HepG2 (cell line): ENCODE measurements around the gene B3GNT9. TPM values are rescaled to one million over a fixed set of nuclear protein-coding genes. Genes with fewer than 3 reads are reported as not detected.

Experiments
- CBX5 ChIP-seq: sonication (generic); formaldehyde crosslinking; IDR thresholded peaks from 2 replicates; pipeline ENCODE4 v1.4.0; 2020; ENCODE audit warnings: missing genetic modification reagents, borderline replicate concordance
- E2F1 ChIP-seq: sonication (generic); formaldehyde crosslinking; IDR thresholded peaks from 2 replicates; pipeline ENCODE4 v1.5.0; 2020; ENCODE audit warnings: missing genetic modification reagents
- ETV5 ChIP-seq: IDR thresholded peaks from 2 replicates; pipeline ENCODE4 v1.6.1; 2018; ENCODE audit warnings: missing biosample characterization, missing genetic modification reagents, inconsistent platforms, borderline replicate concordance
- GPBP1L1 ChIP-seq: sonication (generic); formaldehyde crosslinking; IDR thresholded peaks from 2 replicates; pipeline ENCODE4 v1.5.0; 2020; ENCODE audit warnings: mild to moderate bottlenecking, missing genetic modification reagents
- ZFP90 ChIP-seq: sonication (generic); formaldehyde crosslinking; IDR thresholded peaks from 2 replicates; pipeline ENCODE4 v1.8.0; 2022; ENCODE audit warnings: missing genetic modification reagents, mild to moderate bottlenecking, inconsistent platforms, borderline replicate concordance
- ZHX1 ChIP-seq: sonication (generic); formaldehyde crosslinking; IDR thresholded peaks from 2 replicates; pipeline ENCODE4 v1.8.1; 2022; ENCODE audit warnings: low read depth, mild to moderate bottlenecking, missing genetic modification reagents
- ZHX2 ChIP-seq, 2 experiments: sonication (generic) in 1 of 2; formaldehyde crosslinking in 1 of 2; IDR thresholded peaks; 2 replicates each; pipeline versions ENCODE4 v1.6.1 to v1.9.0; 2014 to 2022; ENCODE audit warnings: antibody characterized with exemption in 1 of 2, borderline replicate concordance in 1 of 2, inconsistent platforms in 1 of 2, low read depth in 1 of 2, missing genetic modification reagents in 1 of 2
- ZNF574 ChIP-seq: sonication (generic); formaldehyde crosslinking; IDR thresholded peaks from 2 replicates; pipeline ENCODE4 v1.4.0; 2020; ENCODE audit warnings: missing genetic modification reagents
- polyA plus RNA-seq, 8 experiments: library from polyadenylated mRNA; depleted of rRNA in 3 of 8; stranded (reverse) in 7 of 8; unstranded in 1 of 8; fragments of >200 nt; fragmentation: Illumina TruSeq in 4 of 8; extraction: Trizol in 4 of 8; gene quantifications; 2 replicates each; pipeline versions ENCODE4 v1.2.1 to v1.2.3, GENCODE V29; 2011 to 2016; ENCODE audit warnings: low read depth in 4 of 8, missing spikeins in 1 of 8, mixed read lengths in 1 of 8; ENCODE audit not compliant: insufficient read depth in 1 of 8
- total RNA-seq, 5 experiments: library from RNA; depleted of rRNA; stranded (reverse); fragments of >200 nt; fragmentation: Illumina TruSeq; extraction: Trizol; gene quantifications; 2 replicates each; pipeline ENCODE4 v1.2.3, GENCODE V29; 2016; ENCODE audit warnings: low read depth in 1 of 5
- TF ChIP-seq, protein P1 (sequence below): IDR thresholded peaks from 2 replicates; pipeline ENCODE4 v1.6.1; 2016; ENCODE audit warnings: low read depth, borderline replicate concordance
- TF ChIP-seq, protein P2 (sequence below): sonication (generic); formaldehyde crosslinking; IDR thresholded peaks from 2 replicates; pipeline ENCODE4 v1.5.1; 2020; ENCODE audit warnings: missing genetic modification reagents, mild to moderate bottlenecking, borderline replicate concordance
- TF ChIP-seq, protein P3 (sequence below): IDR thresholded peaks from 2 replicates; pipeline ENCODE4 v1.6.1; 2018; ENCODE audit warnings: missing genetic modification reagents, mild to moderate bottlenecking, missing compliant biosample characterization

Gene B3GNT9
- total and polyA plus RNA-seq, 2 of the 13 experiments (the other 11 are each of a cell fraction or from before 2014, with no cell fraction given): 1.5 to 3.1 TPM

DNA sequence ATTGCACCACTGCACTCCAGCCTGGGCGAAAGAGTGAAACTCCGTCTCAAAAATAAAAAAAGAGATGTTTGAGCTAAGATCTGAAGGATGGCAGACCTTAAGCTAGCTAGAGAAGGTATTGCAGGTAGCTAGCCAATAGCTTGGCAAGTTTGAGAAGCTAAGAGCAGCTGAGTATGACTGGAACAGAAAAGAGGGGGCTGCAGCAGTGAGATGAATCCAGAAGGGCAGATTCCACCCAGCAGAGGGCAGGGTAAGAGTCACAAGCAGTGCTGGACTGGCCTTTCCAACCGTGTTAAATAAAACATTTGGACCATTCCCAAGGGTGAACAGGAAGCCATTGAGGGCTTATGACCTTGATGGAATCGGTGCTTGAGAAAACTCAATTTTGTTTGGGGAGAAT is 46.7 kb downstream of the B3GNT9 start (continued):
- TF ChIP-seq, protein P1, sequence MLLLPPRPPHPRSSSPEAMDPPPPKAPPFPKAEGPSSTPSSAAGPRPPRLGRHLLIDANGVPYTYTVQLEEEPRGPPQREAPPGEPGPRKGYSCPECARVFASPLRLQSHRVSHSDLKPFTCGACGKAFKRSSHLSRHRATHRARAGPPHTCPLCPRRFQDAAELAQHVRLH (CRISPR knock-in tag): peak; percentile 60; the same call in 1 of the 2 replicates
- TF ChIP-seq CBX5 (CRISPR knock-in tag) (no peak), E2F1 (no peak), ETV5 (CRISPR knock-in tag) (no peak), ZHX2 (IDR thresholded peaks at IDR 0.05; ENCODE audit: low read depth) (0 out of 2 replicates have a peak, but pooled peaks have one; percentile 19), ZHX2 (CRISPR knock-in tag; IDR thresholded peaks at IDR 0.05; ENCODE audit: borderline replicate concordance) (no peak), ZHX1 (CRISPR knock-in tag) (no peak), GPBP1L1 (CRISPR knock-in tag) (no peak), ZFP90 (CRISPR knock-in tag) (no peak), ZNF574 (CRISPR knock-in tag) (no peak)
- TF ChIP-seq, protein P2, sequence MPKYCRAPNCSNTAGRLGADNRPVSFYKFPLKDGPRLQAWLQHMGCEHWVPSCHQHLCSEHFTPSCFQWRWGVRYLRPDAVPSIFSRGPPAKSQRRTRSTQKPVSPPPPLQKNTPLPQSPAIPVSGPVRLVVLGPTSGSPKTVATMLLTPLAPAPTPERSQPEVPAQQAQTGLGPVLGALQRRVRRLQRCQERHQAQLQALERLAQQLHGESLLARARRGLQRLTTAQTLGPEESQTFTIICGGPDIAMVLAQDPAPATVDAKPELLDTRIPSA: no peak
- TF ChIP-seq, protein P3, sequence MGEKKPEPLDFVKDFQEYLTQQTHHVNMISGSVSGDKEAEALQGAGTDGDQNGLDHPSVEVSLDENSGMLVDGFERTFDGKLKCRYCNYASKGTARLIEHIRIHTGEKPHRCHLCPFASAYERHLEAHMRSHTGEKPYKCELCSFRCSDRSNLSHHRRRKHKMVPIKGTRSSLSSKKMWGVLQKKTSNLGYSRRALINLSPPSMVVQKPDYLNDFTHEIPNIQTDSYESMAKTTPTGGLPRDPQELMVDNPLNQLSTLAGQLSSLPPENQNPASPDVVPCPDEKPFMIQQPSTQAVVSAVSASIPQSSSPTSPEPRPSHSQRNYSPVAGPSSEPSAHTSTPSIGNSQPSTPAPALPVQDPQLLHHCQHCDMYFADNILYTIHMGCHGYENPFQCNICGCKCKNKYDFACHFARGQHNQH: no peak
